HL-60 (cell line): ENCODE data around the gene UGT3A2.

Experiments
- DNase-seq, 2 experiments: peaks; one replicate each; pipeline ENCODE4 v3.0.0-alpha.2; 2010 to 2020; ENCODE audit warnings: low read depth in 1 of 2, low spot score in 1 of 2
- H3K27ac ChIP-seq: fragments of 250-450 bp; sonication (Bioruptor Pico); replicated peaks from 2 replicates; pipeline ENCODE4 v1.5.1; 2020; ENCODE audit warnings: mild to moderate bottlenecking, moderate library complexity
- H3K27me3 ChIP-seq: fragments of 250-450 bp; sonication (Bioruptor Pico); 2 replicates; pipeline ENCODE4 v1.5.1; 2021; ENCODE audit warnings: mild to moderate bottlenecking, moderate library complexity; ENCODE audit not compliant: insufficient read depth, poor library complexity, severe bottlenecking
- H3K4me3 ChIP-seq: replicated peaks from 2 replicates; pipeline ENCODE4 v1.5.1; 2011; ENCODE audit warnings: mild to moderate bottlenecking, control low read depth, low read length; ENCODE audit not compliant: insufficient read depth
- CTCF ChIP-seq: IDR thresholded peaks from one replicate; pipeline ENCODE4 v1.5.1; 2011; ENCODE audit warnings: low read length, control low read depth, inconsistent platforms; ENCODE audit not compliant: insufficient read depth
- GABPA ChIP-seq: IDR thresholded peaks from 2 replicates; pipeline ENCODE4 v1.6.1; 2012; ENCODE audit warnings: low read depth
- POLR2AphosphoS5 ChIP-seq: IDR thresholded peaks from 2 replicates; pipeline ENCODE4 v1.6.1; 2012; ENCODE audit warnings: low read depth
- REST ChIP-seq: IDR thresholded peaks from 2 replicates; pipeline ENCODE4 v1.6.1; 2012; ENCODE audit warnings: low read depth; ENCODE audit not compliant: insufficient replicate concordance
- SPI1 ChIP-seq: IDR thresholded peaks from 2 replicates; pipeline ENCODE4 v1.6.1; 2012; ENCODE audit warnings: low read depth, mild to moderate bottlenecking, borderline replicate concordance

UGT3A2 gene

GRCh38 chr5:36089989-36090388, 23.3 kb upstream of the UGT3A2 start:
- Histone ChIP-seq H3K27me3 (no peaks in the 10 kb centered on the region), H3K27ac (no peak overlapping the region), H3K4me3 (no peak overlapping the region)
- peak in 1 of 2 experiments; percentile 54 for DNase-seq
- TF ChIP-seq CTCF = peak; percentile 28
- TF ChIP-seq REST = no peak
- no peak for TF ChIP-seq SPI1
- no peak for TF ChIP-seq POLR2AphosphoS5
- no peak for TF ChIP-seq GABPA

GRCh38 chr5:36079200-36079781, 12.6 kb upstream of the UGT3A2 start:
- no peak overlapping the region for H3K4me3 ChIP-seq
- no peaks in the 10 kb centered on the region for H3K27me3 ChIP-seq
- no peak overlapping the region for H3K27ac ChIP-seq
- peak in 1 of 2 experiments; percentile 39 for DNase-seq
- no peak for TF ChIP-seq REST
- peak; percentile 61 for TF ChIP-seq CTCF

- DNase-seq = no peak
- H3K27me3 ChIP-seq = no peaks in the 10 kb centered on the region
- TF ChIP-seq POLR2AphosphoS5 (no peak), CTCF (no peak), GABPA (no peak), SPI1 (no peak), REST (no peak)
- H3K27ac ChIP-seq = no peak overlapping the region
- no peak overlapping the region for H3K4me3 ChIP-seq
Measured at GRCh38 chr5:36078430-36078829, 11.7 kb upstream of the UGT3A2 start.
